ENCODE data around the gene ZNF74. TPM values are rescaled to one million over a fixed set of nuclear protein-coding genes. Genes with fewer than 3 reads are reported as not detected.

The ZNF74 gene
- total RNA-seq, 2 donors from 2014 or later = 8.3 to 11.7 TPM

DNA sequence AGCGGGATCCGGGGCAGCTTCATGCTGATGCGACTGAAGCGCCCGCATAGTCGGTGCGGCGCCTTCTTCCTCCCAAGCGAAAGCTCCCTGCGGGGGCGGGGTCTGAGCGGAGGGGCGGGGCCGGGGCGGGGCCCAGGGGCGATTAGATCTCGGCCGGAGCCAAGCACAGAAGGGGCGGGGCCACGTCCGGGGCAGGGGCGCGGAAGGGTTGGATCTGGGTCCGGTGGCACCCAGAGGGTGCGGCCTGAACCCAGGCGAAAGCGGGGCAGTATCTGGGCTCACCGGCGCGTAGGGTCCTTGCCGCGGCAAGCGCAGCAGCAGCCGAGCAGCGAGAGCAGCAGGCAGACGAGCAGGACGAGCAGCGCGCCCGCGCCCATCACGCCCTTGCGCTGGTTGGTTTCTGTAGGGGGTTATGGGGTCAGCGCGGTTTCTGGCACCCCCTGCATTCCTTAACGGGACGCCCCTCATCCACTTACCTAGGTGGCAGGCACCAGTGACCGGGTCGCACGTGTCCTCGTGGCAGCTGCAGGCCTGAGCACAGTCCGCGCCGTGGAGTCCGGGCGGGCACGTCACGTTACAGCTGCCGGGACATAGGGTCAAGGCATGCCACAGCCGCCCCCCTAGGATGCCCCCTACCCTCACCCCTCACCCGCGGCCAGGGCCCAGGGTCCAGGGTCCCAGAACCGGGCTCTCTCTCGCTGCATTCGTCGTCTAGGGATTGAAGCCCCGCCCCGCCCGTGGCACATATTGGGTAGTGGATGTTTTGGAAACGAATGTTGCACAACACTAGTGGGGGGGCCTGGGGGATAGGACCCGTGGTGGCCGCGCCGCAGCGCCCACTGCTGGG is 35.5 kb downstream of the ZNF74 start:
- no peaks in the 10 kb centered on the region for H3K9me3 Mint-ChIP-seq
- ATAC-seq (replicated peaks in 1 of 2) (peak; percentile 69 to 73), DNase-seq (peak; percentile 82 to 83)
- H3K27ac Mint-ChIP-seq = peak overlapping the region; percentile 78
- H3K27me3 Mint-ChIP-seq (ENCODE audit: low read depth) = peaks cover 56% of the 10 kb centered on the region
- peak overlapping the region; percentile 77 to 94 for H3K4me3 Mint-ChIP-seq
- H3K4me1 Mint-ChIP-seq (ENCODE audit: low read depth) = peaks cover 5% of the 10 kb centered on the region
- H3K36me3 Mint-ChIP-seq (ENCODE audit: insufficient read depth in 2 of 2) = no peaks in the 10 kb centered on the region

DNA sequence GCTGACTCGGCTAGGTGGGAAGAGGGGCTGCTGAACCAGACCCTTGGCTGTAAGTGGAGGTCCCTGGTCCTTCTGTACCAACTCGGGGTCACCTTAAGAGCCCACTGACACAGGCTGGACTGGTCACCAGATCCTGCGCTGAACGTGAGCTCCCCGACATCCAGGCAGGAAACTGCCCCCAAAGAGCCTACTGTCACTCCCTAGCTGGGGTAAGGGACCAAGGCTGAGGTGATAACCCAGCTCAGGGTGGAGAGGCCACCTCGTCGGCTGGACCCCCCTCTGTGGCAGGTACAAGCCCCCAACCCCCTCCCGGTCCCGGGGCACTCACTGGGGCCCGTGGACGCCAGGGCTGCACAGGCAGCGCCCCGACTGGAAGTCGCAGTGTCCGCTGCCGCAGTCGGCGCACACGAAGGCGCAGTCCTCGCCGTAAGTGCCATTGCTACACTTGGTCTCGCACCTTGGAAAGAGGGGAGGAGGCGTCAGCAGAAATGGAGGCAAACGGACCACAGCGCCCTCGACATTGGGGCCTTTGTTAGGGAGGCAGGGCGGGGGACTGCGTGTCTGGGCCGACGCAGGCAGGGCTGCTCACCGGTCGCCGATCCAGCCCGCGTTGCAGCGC is 36.3 kb downstream of the ZNF74 start:
- no peaks in the 10 kb centered on the region for H3K9me3 Mint-ChIP-seq
- H3K27me3 Mint-ChIP-seq (ENCODE audit: low read depth) = peaks cover 64% of the 10 kb centered on the region
- peak overlapping the region; percentile 77 to 94 for H3K4me3 Mint-ChIP-seq
- H3K36me3 Mint-ChIP-seq (ENCODE audit: insufficient read depth in 2 of 2) = no peaks in the 10 kb centered on the region
- no peak overlapping the region for H3K27ac Mint-ChIP-seq
- peaks cover 5% of the 10 kb centered on the region for H3K4me1 Mint-ChIP-seq (ENCODE audit: low read depth)
- ATAC-seq (replicated peaks in 1 of 2) = peak; percentile 2 to 32
- peak in 1 of 2 donors; percentile 39 for DNase-seq

DNA sequence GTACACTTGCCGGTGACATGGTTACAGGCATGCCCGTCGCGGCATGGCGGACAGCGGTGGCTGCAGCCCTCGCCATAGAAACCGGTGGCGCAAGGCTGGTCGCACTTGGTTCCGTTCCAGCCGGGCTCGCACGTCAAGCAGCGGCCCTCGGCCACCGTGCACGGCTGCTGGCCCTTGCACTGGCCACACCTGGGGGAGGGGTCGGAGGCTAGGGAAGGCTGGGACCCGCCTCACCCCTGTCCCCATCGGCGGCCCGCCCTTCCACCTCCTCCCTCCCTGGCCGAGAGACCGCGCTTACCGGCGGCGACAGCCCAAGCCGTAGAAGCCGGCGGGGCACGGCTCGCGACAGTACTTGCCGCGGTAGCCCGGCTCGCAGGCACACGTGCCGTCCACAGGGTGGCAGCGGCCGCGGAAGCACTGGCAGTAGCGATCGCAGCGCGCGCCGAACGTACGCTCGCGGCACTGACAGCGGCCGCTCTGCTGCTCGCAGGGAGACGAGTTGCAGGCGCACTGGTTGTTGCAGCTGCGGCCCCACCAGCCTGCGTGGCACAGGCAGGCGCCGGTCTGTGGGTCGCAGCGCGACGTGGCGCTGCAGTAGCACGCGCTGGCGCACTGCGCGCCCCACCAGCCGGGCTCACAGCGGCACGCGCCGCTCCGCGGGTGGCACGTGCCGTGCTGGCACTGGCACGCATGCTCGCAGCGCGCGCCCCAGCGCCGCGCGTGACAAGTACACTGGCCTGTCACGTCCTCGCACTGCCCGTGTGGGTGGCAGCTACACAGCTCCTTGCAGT is 37.0 kb downstream of the ZNF74 start:
- H3K9me3 Mint-ChIP-seq = no peaks in the 10 kb centered on the region
- no peaks in the 10 kb centered on the region for H3K36me3 Mint-ChIP-seq (ENCODE audit: insufficient read depth in 2 of 2)
- peak overlapping the region; percentile 77 to 94 for H3K4me3 Mint-ChIP-seq
- H3K4me1 Mint-ChIP-seq (ENCODE audit: low read depth) = peaks cover 11% of the 10 kb centered on the region
- H3K27ac Mint-ChIP-seq = no peak overlapping the region
- peaks cover 71% of the 10 kb centered on the region for H3K27me3 Mint-ChIP-seq (ENCODE audit: low read depth)
- peak; percentile 71 to 75 for DNase-seq
- peak; percentile 63 to 69 for ATAC-seq (replicated peaks in 1 of 2)

DNA sequence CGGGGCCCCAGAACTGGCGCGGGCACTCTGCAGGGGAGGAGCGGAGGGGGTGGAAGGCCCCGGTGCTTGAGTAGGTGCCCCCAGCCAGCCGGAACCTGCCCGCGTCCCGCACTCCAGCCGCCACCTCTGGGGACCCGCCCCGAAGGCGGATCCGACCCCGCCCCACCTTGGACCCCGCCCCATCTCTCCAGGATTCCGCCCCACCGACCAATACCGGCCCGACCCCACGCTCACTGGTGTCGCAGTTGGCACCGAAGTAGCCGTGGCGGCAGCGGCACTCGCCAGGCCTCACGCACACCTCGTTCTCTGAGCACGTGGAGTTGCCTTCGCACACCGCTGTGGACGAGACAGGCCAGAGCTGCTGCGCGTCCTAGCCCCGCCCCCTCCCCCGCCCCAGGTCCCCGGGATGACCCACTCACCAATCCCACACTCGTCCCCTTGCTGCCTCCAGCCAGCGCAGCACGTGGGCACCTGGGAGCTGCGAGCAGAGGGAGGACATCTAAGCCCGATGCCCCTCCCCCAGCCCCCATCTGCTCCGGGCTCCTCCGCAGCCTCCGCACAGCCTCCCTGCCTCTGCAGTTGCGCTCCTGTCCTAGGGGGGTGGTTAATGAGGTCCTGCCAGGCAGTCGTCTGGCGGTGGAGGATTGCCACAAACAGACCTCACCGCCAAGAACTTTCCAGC is 37.7 kb downstream of the ZNF74 start:
- H3K4me1 Mint-ChIP-seq (ENCODE audit: low read depth) = peaks cover 13% of the 10 kb centered on the region
- peak overlapping the region; percentile 25 to 77 for H3K4me3 Mint-ChIP-seq
- no peaks in the 10 kb centered on the region for H3K36me3 Mint-ChIP-seq (ENCODE audit: insufficient read depth in 2 of 2)
- DNase-seq = no peak
- ATAC-seq (replicated peaks in 1 of 2) = no peak
- H3K9me3 Mint-ChIP-seq = no peaks in the 10 kb centered on the region
- no peak overlapping the region for H3K27ac Mint-ChIP-seq
- peaks cover 69% of the 10 kb centered on the region for H3K27me3 Mint-ChIP-seq (ENCODE audit: low read depth)

DNA sequence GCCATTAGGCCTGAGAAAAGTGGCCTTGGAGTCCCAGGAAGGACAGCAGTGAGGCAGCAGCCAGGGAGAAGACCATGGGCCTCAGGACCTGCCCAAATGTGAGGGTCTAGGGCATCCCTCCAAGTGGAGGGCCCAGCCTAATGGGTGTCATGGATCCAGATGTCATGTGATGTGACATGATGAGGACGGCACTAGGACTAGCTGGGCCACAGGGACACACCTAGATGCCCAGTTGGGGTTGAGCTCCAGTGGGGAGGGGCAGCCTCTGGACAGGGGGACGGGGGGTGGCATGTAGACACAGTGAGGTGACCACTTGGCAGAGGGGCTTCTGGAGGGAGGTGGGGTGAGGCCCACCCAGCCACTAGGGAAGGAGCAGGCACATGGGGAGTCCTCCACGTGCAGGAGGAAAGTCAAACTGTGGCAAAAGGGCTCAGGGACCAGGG is 38.3 kb downstream of the ZNF74 start:
- peak overlapping the region in 1 of 2 donors; percentile 76 for H3K4me3 Mint-ChIP-seq
- peaks cover 69% of the 10 kb centered on the region for H3K27me3 Mint-ChIP-seq (ENCODE audit: low read depth)
- H3K36me3 Mint-ChIP-seq (ENCODE audit: insufficient read depth in 2 of 2) = no peaks in the 10 kb centered on the region
- H3K9me3 Mint-ChIP-seq = no peaks in the 10 kb centered on the region
- DNase-seq (no peak), ATAC-seq (replicated peaks in 1 of 2) (no peak)
- peaks cover 19% of the 10 kb centered on the region for H3K4me1 Mint-ChIP-seq (ENCODE audit: low read depth)
- no peak overlapping the region for H3K27ac Mint-ChIP-seq

DNA sequence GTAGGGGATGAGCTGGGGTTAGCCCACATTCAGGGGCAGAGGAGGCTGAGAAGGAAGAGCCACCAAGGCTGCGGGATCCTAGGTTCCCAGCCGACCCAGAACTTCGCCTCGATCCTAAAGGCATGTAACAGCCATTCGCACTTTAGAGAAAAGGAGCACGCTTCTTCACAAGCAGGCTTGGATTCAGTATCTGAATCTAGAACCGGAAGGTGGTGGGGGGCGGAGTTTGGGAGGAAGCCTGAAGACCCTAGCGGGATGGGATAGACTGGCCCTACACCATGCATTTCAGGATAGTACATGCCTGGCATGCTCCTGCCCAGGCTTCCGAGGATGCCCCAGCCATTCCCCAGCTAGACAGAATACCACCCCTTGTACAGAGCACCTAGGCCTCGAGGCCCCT is 39.2 kb downstream of the ZNF74 start:
- H3K27ac Mint-ChIP-seq = no peak overlapping the region
- H3K27me3 Mint-ChIP-seq (ENCODE audit: low read depth) = peaks cover 66% of the 10 kb centered on the region
- no peaks in the 10 kb centered on the region for H3K9me3 Mint-ChIP-seq
- no peak for ATAC-seq (replicated peaks in 1 of 2)
- no peaks in the 10 kb centered on the region for H3K36me3 Mint-ChIP-seq (ENCODE audit: insufficient read depth in 2 of 2)
- peaks cover 20% of the 10 kb centered on the region for H3K4me1 Mint-ChIP-seq (ENCODE audit: low read depth)
- H3K4me3 Mint-ChIP-seq = no peak overlapping the region
- no peak for DNase-seq

DNA sequence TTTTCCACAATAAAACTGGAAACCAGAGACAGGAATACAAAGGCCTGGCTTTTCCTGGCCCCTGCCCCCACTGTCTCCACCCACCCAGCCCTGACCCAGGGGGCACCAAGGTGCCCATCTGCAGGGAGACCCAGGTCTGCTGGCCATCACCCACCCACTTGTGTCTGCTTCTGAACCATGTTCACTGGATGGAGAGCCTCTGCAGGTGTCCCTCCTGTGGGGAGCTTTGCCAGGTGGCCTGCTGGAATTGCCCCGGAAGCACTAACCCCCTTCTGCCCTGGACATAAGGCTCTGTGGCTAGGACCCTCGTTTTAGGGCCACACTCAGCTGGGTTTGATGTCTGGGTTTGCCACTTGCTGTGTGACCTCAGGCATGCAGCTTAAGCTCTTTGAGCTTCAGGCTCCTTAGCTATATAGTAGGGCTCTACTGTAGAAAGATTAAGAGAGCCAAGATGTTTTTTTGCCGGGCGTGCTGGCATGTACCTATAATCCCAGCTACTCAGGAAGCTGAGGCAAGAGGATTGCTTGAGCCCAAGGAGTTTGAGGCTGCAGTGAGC is 39.8 kb downstream of the ZNF74 start:
- H3K27me3 Mint-ChIP-seq (ENCODE audit: low read depth) = peaks cover 65% of the 10 kb centered on the region
- DNase-seq (no peak), ATAC-seq (replicated peaks in 1 of 2) (no peak)
- H3K36me3 Mint-ChIP-seq (ENCODE audit: insufficient read depth in 2 of 2) = no peaks in the 10 kb centered on the region
- no peaks in the 10 kb centered on the region for H3K9me3 Mint-ChIP-seq
- peaks cover 20% of the 10 kb centered on the region for H3K4me1 Mint-ChIP-seq (ENCODE audit: low read depth)
- no peak overlapping the region for H3K27ac Mint-ChIP-seq
- H3K4me3 Mint-ChIP-seq = no peak overlapping the region

DNA sequence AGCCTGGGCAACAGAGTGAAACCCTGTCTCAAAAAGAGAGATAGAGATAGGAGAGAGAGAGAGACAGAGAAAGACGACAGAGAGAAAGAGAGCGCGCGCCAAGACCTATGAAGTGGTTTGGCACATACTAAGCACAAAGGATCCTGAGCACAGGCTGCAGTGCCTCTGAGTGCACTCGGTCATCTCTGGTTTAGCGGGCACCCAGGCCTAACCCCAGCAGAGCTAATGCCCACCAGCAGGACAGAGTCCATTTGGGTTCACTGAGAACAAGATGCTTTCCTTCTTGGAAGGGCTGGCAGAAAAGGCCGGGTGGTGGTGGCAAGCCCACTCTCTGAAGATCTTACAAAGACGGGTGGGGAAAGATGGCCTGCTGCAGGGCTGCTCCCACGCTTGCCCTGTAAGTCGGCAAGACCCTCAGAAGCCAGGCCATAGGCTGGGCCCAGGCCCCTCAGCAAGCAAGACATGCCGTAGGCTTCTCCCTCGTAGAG is 40.4 kb downstream of the ZNF74 start:
- DNase-seq = no peak

DNA sequence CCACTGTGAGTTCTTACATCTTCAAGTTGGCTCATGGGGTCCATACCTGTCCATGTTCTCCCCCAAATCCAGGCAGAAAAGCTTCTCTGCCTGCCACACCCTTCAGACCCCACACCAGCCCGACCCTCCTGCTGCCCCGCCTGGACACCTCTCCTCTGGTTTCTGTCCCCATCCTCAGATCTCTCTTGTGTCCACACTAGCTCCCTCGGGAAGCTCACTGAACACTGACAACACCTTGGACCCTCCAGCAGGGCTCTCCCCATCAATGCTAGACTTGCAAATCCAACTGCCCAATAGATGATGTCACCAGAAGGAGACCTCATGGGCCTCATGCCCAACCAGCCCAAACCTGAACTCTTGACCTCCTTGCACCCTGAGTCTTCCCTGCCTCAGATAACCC is 40.8 kb downstream of the ZNF74 start:
- H3K9me3 Mint-ChIP-seq = no peaks in the 10 kb centered on the region
- ATAC-seq (replicated peaks in 1 of 2) = no peak
- H3K27me3 Mint-ChIP-seq (ENCODE audit: low read depth) = peaks cover 60% of the 10 kb centered on the region
- no peak overlapping the region for H3K4me3 Mint-ChIP-seq
- H3K36me3 Mint-ChIP-seq (ENCODE audit: insufficient read depth in 2 of 2) = no peaks in the 10 kb centered on the region
- no peak for DNase-seq
- no peak overlapping the region for H3K27ac Mint-ChIP-seq
- peaks cover 15% of the 10 kb centered on the region for H3K4me1 Mint-ChIP-seq (ENCODE audit: low read depth)

More for the DNA sequence above, 40.4 kb downstream of the ZNF74 start:
- Mint-ChIP-seq H3K27me3 (ENCODE audit: low read depth) (peaks cover 60% of the 10 kb centered on the region), H3K36me3 (ENCODE audit: insufficient read depth in 2 of 2) (no peaks in the 10 kb centered on the region), H3K4me1 (ENCODE audit: low read depth) (peaks cover 15% of the 10 kb centered on the region), H3K4me3 (no peak overlapping the region), H3K27ac (no peak overlapping the region), H3K9me3 (no peaks in the 10 kb centered on the region)
- ATAC-seq (replicated peaks in 1 of 2) = no peak

DNA sequence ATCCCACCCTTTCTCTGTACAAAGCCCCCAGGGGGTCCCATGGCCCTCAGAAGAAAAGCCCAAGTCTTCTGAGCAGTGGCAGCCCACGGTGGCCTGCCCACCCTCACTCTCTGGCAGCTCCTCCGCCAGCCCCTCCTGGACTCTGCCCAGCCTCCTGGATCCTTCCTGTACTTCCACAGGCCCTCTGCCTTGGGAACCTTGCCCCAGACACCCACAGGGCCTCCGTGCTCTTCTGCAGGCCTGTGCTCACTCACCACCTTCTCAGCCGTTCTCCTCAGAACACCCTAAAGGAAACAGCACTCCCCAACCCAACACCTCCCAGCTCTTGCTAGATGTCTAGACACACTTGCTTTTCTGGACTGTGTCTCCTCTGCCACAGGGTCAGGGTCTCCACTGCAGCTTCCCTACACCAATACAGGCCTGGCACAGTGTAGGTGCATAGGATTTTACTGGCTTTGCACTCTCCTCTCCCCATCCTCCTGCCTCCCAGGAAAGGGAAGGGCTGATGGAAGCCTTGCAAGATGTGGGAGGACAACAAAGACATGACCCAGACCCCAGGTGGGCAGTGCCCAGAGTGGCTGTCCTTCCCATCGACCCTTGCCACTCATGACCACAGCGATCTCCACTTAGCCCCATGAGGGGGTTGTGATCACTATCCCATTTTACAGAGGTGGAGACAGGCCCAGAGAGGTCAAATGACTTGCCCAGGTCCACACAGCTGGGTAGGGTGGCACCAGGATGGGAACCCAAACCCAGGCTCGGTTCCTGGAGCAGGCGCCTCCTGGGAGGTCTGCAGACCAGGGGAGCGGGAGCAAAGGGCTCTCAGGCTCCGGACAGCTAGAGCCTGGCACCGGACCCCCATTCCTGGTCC is 41.7 kb downstream of the ZNF74 start:
- H3K9me3 Mint-ChIP-seq = no peaks in the 10 kb centered on the region
- peak overlapping the region; percentile 21 to 36 for H3K4me3 Mint-ChIP-seq
- peaks cover 60% of the 10 kb centered on the region for H3K27me3 Mint-ChIP-seq (ENCODE audit: low read depth)
- no peak overlapping the region for H3K27ac Mint-ChIP-seq
- H3K4me1 Mint-ChIP-seq (ENCODE audit: low read depth) = peaks cover 15% of the 10 kb centered on the region
- DNase-seq (no peak), ATAC-seq (replicated peaks in 1 of 2) (no peak)
- no peaks in the 10 kb centered on the region for H3K36me3 Mint-ChIP-seq (ENCODE audit: insufficient read depth in 2 of 2)

DNA sequence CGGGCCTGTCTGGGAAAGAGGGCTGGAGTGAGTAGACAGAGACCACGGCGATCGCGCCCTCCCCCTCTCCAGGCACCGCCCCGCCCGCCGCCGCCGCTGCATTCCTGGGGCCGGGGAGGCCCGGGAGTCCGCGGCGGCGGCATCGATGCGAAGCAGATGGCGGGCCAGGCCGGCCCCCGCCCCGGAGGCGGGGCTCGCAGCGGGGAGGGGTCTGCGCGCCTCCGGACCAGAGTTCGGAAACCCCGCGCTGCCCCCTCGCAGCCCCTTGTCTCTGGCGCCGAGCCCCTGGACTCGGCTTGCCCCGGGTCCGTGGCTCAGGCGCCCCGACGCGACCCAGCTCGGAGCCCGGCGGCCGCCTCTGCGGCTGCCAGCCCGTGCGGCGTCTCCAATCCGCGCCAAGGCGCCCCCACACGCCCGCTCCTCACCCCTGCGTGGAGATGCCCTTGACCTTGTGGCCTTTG is 42.4 kb downstream of the ZNF74 start:
- Mint-ChIP-seq H3K36me3 (ENCODE audit: insufficient read depth in 2 of 2) (no peaks in the 10 kb centered on the region), H3K27ac (no peak overlapping the region), H3K27me3 (ENCODE audit: low read depth) (peaks cover 60% of the 10 kb centered on the region), H3K4me1 (ENCODE audit: low read depth) (peaks cover 15% of the 10 kb centered on the region), H3K9me3 (no peaks in the 10 kb centered on the region), H3K4me3 (peak overlapping the region; percentile 62 to 81)
- DNase-seq (no peak), ATAC-seq (replicated peaks in 1 of 2) (peak; percentile 17)

Data from activated T-cell treated with anti-CD3 and anti-CD28 coated beads, Interleukin-2, amount 50 U/mL, for 72 hours (primary cell).